HG03097 (cell line): ENCODE results near the gene RASSF1.
"Not testable (repeated sequence)": the region's sequence is repeated elsewhere in the genome, so short reads cannot be mapped to it uniquely, and the experiment has no call there.

Experiments
- ATAC-seq: cut with Tn5 transposase; IDR thresholded peaks from one replicate; pipeline ENCODE4 v1.9.1; 2021; ENCODE audit not compliant: unreplicated experiment, low FRiP score

RASSF1 gene

DNA sequence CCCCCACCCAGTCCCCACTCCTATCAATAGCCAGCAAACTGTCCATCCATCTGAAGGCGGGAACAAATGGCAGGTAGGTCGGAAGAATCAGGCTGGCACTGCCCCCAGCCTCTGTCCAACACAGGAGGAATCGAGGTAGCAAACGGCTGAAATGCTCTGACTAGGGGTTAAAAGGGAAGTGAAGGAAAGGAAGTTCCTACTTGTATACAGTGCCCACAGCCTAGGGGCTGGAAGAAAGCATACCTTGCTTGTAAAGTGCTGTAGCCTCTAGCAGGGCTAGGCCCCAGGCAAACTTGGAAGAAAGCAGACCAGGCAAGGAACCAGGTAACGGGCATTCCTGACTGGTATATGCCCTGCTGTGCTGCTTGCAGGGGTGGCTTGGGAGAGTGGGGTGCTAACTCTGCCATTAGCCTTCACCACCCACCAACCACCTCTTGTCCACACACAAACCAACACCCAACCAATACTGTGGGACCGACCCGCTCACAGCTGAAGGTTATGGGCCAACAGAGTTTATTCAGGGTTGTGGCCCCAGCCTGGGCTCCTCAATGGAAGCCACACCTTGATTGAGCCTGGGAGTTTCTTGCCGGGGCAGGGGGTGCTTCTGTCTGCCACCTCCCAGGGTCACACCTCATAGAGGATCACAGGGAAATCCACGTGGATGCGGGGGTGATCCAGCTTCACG is 15.0 kb downstream of the RASSF1 start:
- no peak for ATAC-seq

GRCh38 chr3:50325113-50325480 is 15.5 kb downstream of the RASSF1 start:
- no peak for ATAC-seq

GRCh38 chr3:50324351-50325112 is 16.1 kb downstream of the RASSF1 start:
- ATAC-seq = no peak

DNA sequence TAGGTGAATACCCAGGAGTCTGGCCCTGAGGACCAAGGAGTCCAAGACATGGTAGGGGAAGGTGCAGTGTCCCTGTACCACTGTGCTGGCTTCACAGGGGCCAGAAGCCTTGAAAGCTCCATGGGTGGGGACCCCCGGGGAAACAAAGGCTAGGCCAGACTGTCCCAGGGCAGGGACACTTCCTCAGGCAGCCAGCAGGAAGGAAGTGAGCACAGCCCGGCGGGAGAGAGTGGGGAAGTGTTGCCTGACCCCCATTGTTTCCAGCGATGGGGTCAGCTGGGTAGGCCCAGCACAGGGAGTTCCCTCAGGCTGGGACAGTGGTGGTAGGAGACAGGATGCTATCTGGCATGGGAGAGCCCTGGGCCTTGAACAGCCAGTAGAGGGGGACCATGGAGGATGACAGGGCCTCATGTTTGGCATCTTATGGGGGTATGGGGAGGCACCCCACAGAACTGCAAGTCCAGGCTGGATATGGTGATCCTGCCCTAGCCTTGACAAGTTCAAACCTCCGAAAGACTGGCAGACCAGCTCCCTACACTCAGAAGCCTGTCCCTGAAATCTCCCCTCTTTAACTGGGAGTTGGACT is 16.9 kb downstream of the RASSF1 start:
- no peak for ATAC-seq

DNA sequence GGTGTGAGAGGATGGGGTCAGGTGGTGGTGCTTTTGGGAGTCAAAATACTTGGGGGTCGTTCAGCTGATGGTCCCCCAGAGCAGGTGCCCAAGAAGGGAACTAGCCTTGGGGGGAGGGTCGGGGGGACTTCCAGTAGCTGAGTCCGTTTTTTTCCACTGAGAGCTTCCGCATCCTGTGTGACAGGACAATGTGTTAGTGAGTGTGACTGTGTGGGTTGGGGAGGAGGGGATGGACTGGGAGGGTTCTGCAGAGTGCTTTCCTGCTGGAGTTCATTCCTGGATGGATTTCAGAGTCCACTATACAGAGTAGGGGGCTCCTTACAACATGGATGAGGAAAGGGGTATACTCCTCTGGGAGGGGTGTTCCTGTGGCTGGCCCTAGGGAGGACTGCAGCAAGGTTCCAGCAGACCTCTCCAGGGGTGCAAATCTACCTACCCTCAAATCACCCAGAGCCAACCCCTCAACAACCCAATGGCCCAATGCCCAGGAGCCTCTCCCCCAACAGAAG is 17.5 kb downstream of the RASSF1 start:
- no peak for ATAC-seq

DNA sequence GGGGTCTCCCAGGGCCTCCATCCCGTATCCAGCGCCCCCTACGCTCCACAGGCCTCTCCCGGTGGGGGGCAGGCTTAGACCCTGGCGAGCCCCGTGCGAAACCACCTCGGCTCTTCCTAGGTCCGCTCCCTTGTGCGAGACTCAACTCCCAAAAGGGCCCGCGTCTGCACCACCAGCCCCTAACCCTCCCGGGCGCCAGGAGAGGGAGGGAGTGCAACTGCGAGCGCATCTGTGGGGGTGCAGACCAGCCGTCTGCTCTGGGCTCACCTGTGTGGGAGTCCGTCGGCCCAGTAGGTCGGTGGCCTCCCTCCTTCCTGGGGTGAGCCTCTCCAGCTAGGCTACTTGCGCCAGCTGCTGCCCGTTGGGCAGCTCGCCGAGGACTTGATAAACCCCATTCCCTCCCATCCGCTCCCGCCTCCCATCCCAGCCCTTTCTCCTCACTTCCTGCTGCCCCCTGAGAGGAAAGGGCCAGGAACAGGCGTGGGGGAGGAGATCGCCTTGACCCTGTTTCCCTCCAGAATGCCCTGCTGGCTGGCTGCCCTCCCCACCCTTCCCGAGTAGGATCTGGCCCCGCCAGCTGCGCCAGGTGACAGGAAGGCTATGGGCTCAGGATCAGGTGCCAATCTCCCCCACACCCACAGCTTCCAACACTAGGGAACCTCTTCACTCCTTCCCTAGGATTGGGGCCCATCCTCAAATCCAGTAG is 18.1 kb downstream of the RASSF1 start, which contains the start of gene HYAL2:
Gene HYAL2, minus strand, starts transcription at position 360 of the 706 bp plus-strand sequence. CDS start 2,256 bp downstream, outside the sequence.
- ATAC-seq = no peak

GRCh38 chr3:50322115-50322385 is 18.6 kb downstream of the RASSF1 start:
- no peak for ATAC-seq

GRCh38 chr3:50321336-50322114 is 19.1 kb downstream of the RASSF1 start:
- peak; percentile 56 for ATAC-seq

- peak; percentile 33 for ATAC-seq
Observed at GRCh38 chr3:50320853-50321335, 19.7 kb downstream of the RASSF1 start.

DNA sequence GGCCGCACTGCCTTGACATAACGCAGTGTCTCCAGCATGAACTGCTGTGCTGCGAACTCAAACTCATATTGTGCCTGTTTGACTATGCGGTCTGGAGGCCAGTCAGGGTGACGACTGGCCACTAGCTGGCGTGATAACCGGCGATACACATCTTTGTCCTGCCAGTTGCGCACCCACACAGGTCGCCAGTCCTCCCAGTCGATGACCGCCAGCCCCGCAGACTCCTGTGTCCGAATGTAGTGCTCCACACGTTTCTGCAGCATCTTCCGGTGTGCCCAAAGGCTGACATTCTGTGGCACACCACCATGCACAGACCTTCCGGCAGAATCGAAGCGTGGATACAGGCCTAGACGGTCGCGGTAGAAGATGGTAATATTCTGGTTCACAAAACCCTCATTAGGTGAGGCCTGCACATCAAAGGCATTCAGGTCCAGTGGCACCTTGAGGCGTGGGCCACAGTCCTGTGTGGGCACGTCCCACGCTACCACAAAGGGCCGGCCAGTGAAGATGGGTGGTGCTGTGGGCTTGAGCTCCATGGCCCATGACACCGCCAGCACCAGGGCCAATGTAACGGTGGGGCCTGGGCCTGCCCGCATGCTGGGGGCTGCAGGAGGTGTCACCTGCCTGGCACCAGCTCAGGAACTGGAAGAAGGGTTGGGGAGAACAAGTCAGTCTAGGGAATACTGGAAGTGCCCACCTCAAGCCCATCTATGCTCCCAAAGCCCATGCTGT is 20.6 kb downstream of the RASSF1 start:
- no peak for ATAC-seq

GRCh38 chr3:50319181-50319893 is 21.3 kb downstream of the RASSF1 start:
- no peak for ATAC-seq

- no peak for ATAC-seq
Observed at GRCh38 chr3:50318615-50319014, 22.0 kb downstream of the RASSF1 start.

- no peak for ATAC-seq
Observed at GRCh38 chr3:50318163-50318562, 22.5 kb downstream of the RASSF1 start.

DNA sequence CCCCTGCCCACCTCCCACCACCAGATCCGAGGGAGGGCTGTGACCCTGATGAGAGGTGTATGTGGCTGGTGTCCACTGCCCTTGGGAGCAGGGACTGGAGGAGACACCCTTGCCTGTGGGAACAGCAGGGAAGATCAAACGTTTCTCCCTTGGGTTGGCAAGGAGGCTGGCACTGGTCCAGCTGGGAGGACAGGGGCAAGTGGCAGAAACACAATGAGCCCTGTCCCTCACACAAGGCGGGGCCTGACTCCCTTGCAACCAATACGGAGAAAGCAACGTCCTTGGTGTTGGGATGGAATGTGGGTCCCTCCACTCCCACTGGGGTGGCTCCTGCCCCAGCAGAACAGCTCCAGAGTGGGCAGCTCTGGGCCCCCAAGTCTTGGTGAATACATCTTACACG is 23.3 kb downstream of the RASSF1 start:
- no peak for ATAC-seq

DNA sequence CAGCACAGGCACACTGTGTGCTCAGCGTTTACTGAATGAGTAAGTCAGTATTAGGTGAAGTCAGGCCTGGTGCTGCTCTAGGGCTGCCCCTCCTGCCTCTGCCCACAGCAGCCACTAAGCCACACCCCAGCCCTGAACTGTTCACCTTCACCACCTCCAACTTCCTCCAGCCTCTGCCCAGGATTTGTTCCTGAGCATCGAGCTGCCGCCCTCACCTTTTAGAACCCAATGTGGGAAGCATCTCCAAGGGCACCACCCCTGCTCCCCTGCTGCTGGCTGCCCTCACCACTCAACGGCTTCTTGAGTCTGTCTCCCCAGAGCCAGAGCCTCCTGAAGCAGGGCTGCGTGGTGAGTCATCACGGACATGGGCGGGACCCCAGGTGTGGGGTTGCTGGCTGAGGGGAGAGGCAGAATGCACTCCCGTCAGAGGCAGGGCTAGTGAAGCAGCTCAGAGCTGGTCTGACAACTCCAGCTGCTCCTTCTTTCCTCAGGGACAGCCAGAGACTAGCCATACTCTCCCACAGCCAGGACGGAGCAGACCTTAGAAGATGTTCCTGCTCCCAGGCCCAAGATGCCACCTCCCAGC is 23.9 kb downstream of the RASSF1 start:
- ATAC-seq = no peak

GRCh38 chr3:50314816-50315215 is 25.8 kb downstream of the RASSF1 start:
- no peak for ATAC-seq

GRCh38 chr3:50314342-50314741 is 26.3 kb downstream of the RASSF1 start:
- no peak for ATAC-seq

- not testable (repeated sequence) for ATAC-seq
Observed at GRCh38 chr3:50312041-50312440, 28.6 kb downstream of the RASSF1 start.

- no peak for ATAC-seq
Observed at GRCh38 chr3:50304601-50305000, 36.0 kb downstream of the RASSF1 start.
